GM21515 (cell line): Measurements from ENCODE around the gene ADH7.
A peak's percentile ranks its signal among the peaks of the same experiment; 100 is the strongest.

Experiments
- ATAC-seq: cut with Tn5 transposase; IDR thresholded peaks from one replicate; pipeline ENCODE4 v1.9.1; 2021; ENCODE audit not compliant: unreplicated experiment

Gene ADH7

DNA sequence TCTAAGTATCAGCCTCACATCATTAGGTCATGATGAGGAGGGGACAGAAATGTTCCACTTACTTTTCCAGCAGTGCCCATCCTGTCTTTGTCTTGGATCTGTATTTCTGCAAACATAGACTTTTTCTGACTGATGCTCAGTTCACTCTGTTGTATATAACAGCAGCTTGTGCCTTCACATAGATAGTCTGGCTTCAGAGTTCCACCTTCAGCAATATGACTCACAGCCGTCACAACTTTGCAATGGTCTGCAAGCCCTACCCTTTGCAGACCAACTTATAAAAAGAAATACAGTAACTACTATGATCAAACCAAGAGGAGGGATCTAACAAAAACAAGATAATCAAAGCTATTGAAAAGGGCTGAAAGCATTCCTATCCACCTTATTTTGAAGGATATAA, at the start of gene ADH7:
TSS of gene ADH7 (minus strand) at position 189 of the 400 bp plus-strand sequence. CDS start at position 80, 109 bp downstream.
- ATAC-seq = no peak

DNA sequence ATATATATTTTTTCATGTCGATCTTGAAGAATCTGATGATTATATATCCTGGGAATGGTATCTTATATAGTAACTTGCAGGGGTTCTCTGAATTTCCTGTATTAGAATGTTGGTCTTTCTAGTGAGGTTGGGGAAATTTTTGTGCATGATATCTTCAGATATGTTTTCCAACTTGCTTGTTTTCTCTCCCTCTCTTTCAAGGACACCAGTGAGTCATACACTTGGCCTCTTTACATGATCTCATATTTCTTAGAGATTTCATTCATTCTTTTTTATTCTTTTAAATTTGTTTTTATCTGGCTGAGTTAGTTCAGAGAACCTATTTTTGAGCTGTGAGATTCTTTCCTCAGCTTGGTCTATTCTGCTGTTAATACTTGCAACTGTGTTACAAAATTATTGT, 48.5 kb upstream of the ADH7 start:
- ATAC-seq = no peak

DNA sequence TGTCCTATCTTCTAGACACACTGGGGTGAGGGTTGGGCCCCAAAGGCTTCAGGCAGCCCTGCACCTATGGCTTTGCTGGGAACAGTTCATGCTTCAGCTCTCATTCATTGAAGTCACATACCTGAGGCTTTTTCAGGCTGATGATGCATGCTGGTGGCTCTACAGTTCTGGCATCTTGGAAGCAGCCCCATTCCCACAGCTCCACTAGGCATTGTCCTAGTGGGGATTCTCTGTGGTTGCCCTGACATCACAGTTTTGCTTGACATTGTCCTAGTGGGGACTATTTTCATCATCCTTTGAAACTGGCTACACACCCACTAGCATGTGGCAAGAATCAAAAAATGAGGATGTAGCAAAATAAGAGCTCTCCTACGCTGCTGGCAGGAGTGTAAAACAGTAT, 38.0 kb upstream of the ADH7 start:
- no peak for ATAC-seq

- no peak for ATAC-seq
Observed at GRCh38 chr4:99471896-99472295, 36.8 kb upstream of the ADH7 start.

DNA sequence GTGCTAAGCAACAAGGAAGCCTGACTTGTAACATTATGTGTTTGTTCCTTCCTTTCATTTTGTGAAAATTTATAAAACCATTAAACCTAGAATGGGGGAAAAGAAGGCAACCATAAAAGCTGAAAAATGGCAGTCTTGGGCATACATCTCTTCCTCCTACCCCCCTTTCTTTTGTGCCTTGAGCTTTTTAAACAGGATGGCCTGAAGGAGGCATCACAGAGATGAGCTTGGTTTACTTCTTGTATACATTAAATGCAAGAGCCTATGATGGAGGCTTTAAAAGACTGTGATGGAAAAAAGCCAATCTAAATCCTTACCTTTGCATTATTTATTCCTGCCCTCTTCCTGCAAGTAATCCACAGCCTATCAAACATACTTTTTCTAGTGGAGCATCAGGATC, 36.2 kb upstream of the ADH7 start:
- ATAC-seq = no peak

DNA sequence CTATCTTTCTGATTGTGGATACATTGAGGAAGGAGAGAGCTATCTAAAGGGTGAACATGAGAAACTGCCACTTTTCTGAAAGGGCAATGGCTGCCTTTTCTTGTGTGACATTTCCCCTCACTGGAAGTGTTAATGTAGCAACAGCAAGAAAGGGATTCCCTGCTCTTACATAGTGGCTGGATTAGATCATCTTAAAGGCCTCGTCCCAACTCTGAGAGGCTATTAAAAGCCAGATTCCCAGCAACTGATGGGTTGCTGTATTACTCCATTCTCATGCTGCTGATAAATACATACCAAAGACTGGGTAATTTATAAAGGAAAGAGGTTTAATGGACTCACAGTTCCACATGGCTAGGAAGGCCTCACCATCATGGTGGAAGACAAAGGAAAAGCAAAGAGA, 33.7 kb upstream of the ADH7 start:
- ATAC-seq = no peak

GRCh38 chr4:99467887-99468286, 32.7 kb upstream of the ADH7 start:
- no peak for ATAC-seq

- no peak for ATAC-seq
Observed at GRCh38 chr4:99463566-99463965, 28.4 kb upstream of the ADH7 start.

DNA sequence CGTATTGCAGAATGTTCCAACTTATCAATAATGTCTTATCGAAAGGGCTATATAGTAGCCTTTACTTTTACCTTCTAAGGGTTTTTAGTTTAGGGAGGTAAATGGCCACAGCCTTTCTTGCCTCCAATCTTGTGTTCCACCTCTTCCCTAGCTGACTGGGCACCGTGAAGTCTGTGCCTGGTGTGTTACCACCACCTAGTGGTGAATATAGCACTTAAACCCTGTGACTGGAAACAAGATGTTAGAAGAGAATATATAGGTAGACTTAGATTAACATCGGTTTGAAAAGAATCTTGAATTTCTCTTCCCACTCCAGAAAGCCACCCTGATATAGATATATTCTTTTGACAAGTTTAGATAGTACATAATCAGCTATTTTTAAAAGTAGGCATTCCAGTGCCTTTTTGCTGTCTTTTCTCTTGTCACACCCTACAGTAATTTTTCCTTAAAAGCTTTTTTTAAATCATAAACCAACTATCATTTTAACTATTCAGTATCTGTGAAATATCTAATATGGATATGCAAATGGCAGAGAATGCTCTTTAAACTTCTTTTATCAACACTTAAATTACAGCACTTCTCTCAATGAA, 27.8 kb upstream of the ADH7 start:
- ATAC-seq = peak; percentile 99

GRCh38 chr4:99461623-99462401, 26.7 kb upstream of the ADH7 start:
- no peak for ATAC-seq

- no peak for ATAC-seq
Observed at GRCh38 chr4:99459546-99460042, 24.5 kb upstream of the ADH7 start.

GRCh38 chr4:99458911-99459447, 23.8 kb upstream of the ADH7 start:
- no peak for ATAC-seq

DNA sequence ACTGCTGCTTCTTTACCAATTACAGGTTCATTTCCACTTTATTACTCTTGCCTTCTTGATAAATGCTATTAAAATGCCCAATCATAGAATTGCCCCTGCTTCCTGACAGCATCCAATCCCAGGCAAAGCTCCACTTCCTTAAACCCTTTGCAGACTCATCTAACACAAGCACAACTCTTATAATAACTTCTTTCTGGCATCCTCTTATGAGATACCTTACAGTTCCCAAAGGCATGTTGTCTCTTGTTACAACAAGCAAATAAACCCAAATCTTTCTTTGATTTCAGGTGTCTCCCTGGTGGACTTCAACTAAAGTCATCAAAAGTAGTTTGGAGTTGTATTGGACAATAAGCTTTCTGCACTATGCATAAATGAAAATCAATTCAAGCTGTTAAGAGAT, 22.5 kb upstream of the ADH7 start:
- no peak for ATAC-seq

DNA sequence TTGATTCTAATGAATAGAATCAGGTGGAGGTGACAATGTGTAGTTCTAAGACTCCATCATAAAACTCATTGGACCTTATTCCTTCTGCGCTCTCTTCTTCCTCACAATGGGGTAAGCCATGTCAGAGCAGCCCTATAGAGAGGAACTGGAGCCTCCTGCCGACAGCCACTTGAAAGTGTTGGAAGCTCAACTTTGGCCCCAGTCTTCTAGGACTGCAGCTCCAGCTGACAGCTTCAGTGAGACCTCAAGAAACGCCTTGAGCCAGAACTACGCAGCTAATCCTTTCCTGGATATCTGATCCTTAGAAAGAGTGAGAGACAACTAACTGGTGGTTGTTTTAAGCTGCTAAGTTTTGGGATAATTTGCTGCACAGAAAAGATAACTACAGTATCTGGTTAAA, 22.1 kb upstream of the ADH7 start:
- no peak for ATAC-seq

DNA sequence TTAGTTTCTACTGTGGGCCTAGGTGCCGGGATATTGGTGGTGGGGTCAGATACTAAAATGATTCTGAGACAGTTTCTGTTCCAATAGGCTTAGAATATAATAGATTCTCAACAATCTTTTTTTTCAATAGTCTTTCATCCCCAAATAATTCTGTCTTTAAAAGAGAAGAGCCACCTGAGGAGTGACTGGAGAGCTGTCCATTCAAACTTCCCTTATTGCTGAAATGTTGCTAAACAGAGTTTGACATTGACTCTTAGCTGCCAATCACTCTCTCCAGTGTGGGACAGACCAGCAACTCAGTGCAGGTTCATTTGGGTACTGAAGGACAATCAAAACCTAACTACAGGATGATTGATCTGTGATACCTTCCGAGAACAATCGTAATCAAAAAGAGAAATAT, 12.4 kb upstream of the ADH7 start:
- no peak for ATAC-seq

DNA sequence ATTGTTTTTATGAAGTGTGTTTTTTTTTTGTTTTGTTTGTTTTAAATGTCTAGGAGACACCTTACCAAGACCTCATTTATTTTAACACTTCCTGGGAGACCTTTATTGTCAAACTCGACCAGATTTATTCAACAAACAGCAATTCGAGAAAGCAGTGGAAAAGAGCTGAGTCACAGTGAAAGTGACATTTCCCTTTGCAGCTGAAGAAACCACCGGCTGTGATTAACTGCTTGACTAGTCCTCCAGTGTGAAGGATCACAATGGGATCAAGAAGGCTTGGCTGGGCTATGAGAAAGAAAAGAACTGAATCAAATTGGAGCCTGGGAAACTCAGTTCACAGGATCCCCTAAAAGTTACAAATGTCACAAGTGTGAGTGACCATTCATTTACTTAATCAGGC, 11.9 kb upstream of the ADH7 start:
- peak; percentile 93 for ATAC-seq

- ATAC-seq = no peak
Observed at GRCh38 chr4:99438405-99438780, 3.3 kb upstream of the ADH7 start.

DNA sequence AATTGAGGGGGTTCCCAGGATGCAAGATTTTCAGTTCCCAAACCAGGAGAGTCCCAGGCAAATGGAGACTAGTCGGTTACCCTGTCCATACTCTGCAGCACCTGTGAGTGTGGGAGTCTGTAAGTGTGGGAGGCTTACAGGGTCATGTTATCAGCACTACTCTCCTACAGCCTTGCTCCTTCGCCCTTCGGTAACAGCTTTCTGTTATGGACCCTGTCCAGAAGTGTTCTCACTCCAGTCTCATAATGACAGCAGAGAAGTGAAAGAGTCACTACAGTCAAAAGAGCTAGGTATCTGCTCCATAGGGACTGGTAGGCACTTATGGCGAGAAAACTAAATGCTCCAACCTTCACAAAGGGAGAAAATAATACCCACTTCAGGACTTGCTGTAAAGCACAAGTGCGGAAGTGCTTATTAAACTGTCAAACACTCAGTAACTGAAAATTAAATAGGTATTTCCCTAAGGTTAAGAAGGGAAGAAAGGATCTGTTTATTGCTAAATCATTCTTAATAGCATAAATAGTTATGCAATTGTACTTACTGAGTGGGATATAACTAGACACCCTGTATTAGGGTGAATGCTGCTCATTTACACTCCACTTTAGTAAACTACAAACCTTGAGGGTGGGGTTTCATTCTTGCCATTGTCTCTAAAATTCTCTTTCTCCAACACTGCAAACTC, 2.7 kb upstream of the ADH7 start:
- ATAC-seq = no peak

- no peak for ATAC-seq
Observed at GRCh38 chr4:99436976-99437722, 2.0 kb upstream of the ADH7 start.

DNA sequence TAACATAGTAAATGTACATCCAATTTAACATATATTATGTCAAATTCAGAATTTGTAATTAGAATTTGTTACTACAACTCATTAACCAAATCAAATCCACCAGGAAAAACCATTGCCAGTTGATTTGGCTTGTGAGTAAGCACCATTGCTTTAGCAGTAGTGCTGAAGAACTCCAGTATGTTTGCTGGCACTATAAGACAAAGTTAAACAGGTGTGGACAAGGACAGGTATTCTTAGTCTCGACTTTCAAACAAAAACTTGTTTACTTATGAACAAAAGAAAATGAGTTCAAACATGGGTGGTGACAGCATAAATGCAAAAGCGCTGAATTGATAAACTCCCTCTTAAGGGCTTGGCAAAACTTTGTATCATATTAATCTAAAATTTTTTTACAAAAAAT, 1.3 kb upstream of the ADH7 start:
- ATAC-seq = no peak

GRCh38 chr4:99430106-99430505, 5.0 kb downstream of the ADH7 start:
- ATAC-seq = no peak
